HG02885 (cell line): ENCODE data around the gene NEGR1.

Experiments used
- ATAC-seq: cut with Tn5 transposase; IDR thresholded peaks from one replicate; pipeline ENCODE4 v1.9.1; 2021; ENCODE audit warnings: mild to moderate bottlenecking; ENCODE audit not compliant: unreplicated experiment, poor library complexity

Gene NEGR1

DNA sequence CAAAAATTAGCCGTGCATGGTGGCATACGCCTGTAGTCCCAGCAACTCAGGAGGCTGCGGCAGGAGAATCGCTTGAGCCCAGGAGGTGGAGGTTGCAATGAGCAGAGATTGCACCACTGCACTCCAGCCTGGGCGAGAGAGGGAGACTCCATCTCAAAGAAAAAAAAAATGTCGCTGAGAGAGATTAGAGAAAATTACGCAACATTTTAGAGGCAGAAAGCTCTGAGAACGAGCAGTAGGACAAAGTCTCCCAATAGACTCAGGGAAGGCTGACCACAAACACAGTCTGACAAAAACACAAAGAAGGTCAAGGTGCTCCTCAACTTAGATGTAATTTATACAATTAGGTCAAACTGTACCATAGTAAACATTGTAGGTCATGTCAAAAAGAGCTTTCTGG, 833.9 kb downstream of the NEGR1 start:
- no peak for ATAC-seq

DNA sequence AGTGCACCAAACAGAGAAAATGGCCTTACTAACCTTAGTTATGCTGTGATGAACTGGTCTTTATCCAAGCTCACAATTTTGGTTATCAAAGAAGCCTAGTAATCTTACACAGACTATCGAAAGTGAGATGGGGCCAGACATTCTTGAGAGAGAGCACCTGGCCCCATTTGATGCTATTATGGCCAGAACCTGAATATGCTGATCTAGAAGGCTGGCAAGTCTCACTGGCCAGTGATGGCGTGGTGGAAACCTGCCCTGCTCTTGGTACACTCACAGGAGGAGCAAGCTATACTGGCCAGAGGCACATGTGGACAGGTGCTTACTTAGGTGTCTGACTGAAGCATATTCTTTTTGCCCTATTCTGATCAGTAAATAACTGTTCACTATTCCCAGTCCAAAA, 843.7 kb downstream of the NEGR1 start:
- ATAC-seq, result no peak

DNA sequence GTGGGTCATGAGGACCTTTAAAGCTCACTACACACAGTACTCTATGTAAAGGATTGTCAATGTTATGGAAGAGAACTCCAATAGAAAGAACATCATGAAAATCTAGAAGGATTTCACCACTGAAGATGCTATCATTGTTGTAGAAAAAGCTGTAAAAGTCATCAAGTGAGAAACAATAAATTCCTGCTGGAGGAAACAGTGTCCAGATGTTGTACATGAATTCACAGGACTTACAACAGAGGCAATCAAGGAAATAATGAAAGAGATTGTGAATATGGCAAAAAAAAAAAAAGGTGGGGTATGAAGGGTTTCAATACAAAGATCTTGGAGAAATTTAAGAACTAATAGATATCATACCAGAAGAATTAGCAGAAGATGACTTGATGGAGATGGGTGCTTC, 846.4 kb downstream of the NEGR1 start:
- no peak for ATAC-seq

DNA sequence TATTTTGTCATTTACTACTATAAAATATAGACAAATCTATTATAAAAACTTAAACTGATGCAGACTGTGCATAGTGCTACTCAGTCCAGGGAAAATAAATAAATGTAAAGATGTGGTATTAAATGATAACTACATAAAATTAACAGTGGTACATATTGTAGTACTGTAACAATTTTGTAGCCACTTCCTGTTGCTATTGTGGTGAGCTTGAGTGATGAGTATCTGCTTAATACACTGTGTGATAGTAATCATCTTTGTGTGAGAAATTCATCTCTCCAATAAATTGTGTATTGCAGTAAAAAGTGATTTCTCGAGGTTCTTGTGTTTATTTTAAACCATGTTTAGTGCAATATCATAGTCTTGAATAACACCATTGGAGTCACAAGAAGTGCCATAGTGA, 848.1 kb downstream of the NEGR1 start:
- no peak for ATAC-seq

DNA sequence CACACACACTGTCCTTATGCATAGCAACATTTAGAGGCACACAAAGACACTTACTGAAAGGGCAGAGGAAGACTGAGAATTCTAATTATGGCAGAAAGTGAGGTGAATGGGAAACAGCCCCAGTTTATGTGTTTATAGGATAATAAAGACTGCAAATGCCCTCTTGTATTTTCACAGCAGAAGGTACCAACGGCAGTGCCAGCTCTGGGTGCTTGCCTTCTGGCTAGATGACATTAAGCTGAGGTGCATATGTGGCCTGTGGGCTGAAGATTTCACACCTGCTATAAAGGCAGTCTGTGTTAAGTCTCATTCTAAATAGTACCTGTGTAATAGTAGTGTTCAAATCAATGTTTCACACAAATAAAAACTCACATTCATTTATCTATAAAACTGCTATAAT, 854.3 kb downstream of the NEGR1 start:
- ATAC-seq, result no peak

DNA sequence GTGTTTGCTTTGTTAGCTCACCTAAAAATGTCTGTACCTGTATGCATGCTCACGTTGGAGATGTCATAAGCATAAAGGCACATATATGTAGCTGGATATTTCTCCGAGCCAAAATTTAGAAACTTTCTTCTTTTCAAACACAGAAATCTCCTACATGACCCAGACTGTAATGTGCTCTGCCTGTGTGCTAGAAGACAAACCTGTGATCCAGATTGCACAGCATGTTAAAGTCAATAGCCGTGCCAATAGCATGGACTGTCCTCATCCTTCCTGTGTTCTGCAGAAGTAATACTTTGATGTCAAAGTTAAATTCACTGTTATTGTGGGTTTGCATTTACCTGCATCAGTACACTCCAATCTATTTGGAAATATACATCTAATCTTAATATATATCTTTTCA, 855.3 kb downstream of the NEGR1 start:
- ATAC-seq, result no peak

DNA sequence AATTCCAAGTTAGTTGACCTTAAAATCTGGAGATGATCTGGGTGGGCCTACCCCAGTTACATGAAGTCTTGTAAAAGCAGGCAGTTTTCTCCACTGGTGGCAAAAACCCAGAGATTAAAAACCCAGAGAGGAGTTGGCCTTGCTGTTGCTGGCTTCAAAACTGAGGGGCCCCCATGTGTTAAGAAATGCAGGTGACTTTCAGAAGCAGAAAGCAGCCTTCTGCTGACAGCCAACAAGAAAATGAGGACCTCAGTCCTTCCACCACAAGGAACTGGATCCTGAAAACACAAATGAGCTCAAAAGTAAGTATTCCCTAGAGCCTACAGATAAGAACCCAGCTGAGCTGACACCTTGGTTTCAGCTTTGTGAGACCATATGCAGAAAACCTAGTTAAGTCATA, 857.8 kb downstream of the NEGR1 start:
- ATAC-seq, result no peak

DNA sequence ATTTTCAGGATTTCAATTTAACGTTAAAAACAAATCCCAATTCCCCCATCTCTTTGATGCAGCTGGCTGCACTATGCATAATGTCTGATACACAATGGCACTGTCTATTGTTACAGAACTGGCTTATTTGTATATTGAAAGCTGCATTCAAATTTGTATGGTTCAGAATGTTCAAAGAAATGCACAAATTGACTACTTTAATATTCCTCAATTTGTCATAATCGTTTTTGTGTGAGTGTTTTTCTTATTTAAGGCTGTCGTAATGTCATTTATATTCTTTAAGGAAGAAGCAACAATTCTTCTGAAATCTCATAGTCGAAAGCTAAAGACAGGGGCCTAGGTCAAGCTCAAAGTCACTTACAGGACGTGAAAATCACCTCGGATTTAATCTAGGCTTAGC, 860.1 kb downstream of the NEGR1 start:
- no peak for ATAC-seq

DNA sequence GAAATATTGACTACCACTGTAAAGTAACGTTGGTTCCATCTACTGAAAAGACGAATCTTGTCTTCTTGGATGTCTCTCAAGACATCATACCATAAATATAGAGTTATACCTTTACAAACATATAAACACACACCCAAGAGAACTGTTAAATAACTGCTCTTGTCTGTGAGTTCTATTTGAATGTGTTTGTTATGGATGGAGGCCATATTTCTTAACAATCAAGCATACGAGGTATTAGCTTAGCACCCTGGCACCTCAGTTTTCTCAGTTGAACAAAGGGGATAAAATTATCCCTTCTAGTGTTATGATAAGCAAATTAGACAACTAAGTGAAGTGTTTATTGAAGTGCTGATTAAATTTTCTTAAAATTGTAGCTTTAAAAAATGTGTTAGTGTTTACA, 864.9 kb downstream of the NEGR1 start:
- ATAC-seq, result no peak

DNA sequence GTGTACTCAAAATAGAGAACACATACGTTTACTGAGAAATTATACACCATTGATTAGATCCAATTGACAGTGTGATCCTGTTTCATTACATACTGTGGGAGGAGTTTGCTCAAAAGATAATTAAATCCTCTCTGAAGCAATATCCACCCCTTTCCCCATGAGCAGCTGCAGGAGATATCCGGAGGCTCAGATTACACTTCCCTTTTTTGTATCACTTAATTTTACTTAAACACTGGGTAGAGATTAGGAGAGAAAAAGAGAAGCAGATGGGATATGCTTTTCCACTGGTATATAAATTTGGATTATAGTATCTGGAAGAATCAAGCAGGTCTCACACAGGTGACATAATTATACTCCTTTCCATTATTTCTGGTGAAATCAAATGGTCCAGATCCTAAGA, 868.2 kb downstream of the NEGR1 start:
- no peak for ATAC-seq

DNA sequence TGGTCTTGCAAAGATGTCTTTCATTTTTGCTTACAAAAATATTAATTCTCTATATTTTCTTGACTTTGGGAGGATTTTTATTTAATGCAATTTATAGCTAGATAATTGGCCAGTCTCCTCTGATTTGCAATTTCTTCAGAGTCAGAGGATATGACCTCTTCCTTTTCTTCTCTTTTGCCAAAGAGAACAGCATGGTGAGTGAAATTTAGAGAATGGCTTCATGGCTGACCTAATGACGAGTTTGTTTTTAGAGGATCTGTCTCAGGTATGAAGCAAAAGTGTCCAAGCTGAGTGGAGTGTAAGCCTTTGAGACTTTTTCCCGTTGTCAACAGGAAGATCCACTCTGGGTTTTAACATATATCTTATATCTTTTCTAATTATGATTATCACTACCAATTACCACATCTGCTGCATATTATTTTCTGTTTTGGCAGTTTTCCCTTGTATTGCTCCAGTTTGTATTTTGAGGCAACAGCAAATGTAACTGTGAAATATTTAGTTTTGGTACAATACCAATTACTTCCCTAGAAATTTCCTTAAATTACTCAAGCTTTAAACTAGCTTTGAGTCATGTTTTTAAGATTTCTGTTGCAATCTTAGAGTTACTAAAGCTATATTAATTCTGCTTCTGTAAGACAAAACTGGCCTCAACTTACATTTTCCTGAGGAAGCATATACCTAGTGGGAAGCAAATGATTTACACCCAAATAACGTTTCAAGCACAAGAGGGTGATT, 868.7 kb downstream of the NEGR1 start:
- ATAC-seq, result no peak

DNA sequence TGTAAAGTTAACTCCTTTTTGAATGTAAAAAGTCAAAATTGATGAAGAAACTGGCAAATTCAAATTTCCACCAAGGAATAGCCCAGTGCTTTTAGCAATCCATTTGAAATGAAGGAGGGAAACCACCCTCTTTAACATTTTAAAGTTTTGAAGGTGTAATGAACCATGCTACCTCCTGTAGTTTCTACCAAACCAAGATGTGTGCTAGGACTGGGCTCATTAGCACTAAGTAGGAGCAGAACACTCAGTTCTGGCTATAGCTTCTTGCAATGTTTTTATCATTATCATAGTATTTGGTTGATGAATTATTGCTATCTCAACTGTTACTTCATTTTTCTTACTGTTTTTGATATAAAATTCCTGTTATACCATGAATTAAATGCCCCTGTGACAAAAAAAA, 882.3 kb downstream of the NEGR1 start:
- no peak for ATAC-seq

DNA sequence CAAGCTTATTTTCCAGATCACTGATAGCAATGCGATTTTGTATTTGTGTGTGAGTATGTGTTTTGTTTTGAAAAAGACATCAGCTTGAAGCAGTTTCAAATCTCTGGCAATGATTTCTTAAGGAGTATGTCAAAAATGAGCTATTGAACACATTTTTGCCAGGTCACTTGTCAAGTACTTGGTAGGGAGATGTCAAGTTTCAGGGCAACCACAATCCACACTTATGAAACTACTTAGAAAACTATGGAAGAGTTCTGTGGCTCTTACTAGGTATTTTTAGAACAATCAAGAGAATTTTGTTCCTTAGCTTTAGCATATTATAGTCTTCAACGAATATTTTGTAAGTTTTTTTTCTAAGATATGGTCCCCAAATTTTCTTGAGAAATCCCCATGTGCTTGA, 882.7 kb downstream of the NEGR1 start:
- ATAC-seq, result no peak

DNA sequence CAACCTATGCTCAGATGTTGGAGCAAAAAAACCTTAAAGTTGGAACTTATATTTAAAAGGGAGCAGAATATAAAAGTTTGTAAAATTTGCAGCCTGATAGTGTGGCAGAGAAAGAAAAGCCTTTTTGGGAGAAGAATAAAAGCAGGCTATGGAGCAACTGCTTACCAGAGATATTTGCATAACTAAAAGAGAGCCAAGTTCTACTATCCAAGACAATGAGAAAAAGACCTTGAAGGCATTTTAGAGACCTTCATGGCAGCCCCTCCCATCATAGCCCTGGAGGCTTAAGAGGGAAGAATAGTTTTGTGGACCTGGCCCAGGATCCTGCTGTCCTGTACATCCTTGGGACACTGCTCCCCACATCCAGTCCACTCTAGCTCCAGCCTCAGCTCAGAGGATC, 889.0 kb downstream of the NEGR1 start:
- ATAC-seq, result no peak

DNA sequence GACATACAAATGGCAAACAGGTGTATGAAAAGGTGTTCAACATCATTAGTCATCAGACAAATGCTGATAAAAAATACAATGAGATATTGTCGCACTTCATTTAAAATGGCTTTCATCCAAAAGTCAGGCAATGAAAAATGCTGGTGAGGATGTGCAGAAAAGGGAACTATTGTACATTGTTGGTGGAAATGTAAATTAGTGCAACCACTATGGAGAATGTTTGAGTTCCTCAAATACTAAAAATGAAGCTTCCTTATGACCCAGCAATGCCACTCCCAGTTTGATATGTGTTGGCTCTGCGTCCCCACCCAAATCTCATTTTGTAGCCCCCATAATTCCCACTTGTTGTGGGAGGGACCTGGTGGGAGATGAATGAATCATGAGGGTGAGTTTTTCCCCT, 891.8 kb downstream of the NEGR1 start:
- ATAC-seq, result no peak

DNA sequence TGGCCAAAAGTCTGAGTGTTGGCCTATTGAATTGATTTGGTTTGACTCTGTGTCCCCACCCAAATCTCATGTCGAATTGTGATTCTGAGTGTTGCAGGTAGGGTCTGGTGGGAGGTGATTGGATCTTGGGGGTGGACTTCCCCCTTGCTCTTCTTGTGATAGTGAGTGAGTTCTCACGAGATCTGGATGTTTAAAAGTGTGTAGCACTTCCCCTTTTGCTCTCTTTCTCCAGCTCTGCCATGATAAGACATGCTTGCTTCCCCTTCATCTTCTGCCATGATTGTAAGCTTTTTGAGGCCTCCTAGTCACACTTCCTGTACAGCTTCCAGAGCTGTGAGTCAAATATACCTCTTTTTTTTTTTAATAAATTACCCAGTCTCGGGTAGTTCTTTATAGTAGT, 904.5 kb downstream of the NEGR1 start:
- ATAC-seq, result no peak

DNA sequence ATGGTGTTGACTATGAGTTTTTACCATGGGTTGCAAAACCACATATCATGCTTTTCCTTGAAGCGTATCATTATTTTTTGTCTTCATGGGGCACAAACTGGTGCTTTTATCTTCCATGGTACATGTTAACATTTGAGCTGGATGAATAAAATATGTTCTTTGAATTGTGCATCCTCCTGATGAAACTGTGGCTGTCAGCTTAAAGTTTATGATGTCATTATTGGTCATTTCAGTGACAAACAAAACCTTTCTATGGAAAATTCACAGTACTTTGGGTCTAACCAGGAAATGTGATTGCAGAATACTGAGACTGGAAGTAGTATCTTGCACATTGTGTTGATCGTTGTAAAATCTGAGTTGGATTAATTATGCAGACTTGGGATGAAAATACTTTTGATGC, 909.8 kb downstream of the NEGR1 start:
- ATAC-seq, result no peak

DNA sequence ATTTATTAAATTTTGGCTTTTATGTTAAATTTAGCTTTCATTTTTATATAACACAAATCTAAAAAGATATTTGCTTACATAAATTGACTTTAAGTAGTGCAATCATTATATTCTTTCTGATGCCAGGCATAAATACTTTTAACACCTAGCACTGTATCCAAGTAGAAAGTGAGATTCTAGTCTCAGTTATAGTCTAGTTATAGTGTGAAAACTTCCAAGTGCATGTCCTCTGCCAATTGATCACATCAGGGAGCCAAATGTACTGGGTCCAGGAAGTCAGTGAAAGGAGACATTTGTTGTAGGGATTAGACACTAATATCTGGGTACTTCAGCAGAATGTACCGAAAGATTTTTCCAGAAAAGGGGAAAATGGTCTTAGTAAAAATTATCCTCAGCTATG, 910.8 kb downstream of the NEGR1 start:
- ATAC-seq, result no peak

DNA sequence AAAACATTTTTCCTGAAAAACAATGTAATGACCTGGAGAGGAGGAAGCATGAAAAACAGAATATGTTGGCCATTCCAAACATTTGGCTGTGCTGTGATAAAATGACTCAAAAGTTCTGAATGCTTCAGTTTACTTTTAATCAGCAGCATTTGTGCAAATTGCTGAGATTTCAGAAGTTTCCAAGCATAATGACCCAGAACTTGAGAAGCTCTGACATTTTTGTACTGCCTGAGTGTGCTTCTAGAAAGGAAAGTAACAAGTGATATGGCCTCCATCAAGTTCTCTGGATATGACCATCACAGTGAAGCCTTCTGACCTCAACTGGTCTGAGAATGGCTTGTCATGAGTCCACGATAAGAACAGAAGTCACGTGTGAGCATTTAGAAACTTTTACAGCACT, 918.1 kb downstream of the NEGR1 start:
- ATAC-seq, result no peak

DNA sequence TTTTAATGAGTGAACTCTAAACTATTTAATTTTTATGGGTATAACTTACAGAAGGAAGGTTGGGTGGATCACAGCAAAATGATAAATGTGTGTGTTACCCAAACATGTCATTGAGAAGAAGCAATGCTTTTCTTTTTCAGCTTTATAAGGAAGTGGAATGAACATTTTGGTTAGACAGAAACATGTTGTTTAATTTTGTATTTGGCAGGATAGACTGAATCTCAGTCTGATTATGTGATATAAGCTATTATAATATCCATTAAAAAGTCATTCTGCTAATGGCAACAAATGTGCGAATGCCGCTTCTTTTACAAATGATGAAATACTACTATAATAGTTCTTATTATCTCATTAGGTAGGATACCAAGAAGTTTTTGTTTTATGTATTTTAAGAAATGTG, 919.6 kb downstream of the NEGR1 start:
- no peak for ATAC-seq

DNA sequence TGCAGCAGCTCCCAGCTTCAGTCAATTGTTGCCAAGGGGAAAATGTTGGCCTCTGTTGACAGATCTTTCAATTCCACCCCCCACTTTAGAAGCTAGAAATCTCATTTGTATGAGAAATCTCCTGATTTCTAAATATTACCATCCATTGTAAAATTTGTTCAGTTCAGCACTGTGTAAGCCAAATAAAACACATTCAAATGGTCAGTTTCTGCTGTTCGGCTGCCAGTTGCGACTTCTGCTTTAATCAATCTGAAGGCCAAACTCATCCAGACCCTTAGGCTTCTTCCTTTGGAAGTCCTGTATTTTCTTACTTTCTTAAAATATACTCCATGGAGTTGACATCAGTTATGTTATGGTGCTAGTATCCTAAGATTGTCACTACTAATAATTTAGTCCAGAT, 920.3 kb downstream of the NEGR1 start:
- no peak for ATAC-seq

DNA sequence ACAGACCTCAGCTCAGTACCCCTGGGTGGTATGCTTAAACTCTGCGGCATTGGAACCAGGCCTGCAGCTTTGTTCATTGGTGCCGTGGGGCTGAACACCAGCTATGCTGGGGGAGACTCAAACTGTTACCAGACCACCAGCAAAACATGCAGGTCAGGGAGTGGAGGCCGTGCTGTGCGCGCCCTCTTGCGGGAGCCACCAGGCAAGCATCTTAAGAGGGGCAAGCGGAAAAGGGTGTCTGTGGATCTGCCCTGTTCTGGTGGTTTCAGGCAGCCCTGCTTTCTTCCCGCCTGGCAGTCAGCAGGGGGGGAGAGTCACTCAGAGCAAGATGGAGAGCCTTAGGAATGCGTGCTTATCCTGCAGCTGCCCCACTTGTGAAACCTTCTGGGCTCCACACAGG, 924.6 kb downstream of the NEGR1 start:
- no peak for ATAC-seq

DNA sequence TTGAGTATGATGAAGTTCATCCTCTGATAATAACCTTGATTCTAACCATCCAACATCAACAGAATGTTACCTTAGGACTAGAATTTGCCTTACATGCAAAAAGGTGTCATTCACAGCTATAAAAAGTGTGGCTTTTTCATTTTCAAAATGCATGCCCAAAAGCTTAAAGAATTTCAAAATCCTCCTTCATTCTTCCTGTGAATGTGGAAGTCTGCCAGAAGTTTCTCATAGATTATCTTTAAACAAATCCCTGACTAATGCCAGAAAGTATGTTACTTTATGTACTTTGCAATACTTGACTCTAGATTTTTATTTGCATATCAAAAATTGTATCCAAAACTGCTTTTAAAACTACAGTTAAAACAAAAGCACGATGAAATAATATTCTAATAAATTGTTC, 930.9 kb downstream of the NEGR1 start:
- no peak for ATAC-seq
